ENCODE measurements around the gene AZIN2. TPM values are rescaled to one million over a fixed set of nuclear protein-coding genes. Genes with fewer than 3 reads are reported as not detected.

The AZIN2 gene
- total RNA-seq, 1 experiment from 2014 or later, result 0.39 TPM

- no peak overlapping the region for H3K14ac ChIP-seq (ENCODE audit: insufficient read depth, low read length)
- no peak overlapping the region for H3K4me3 Mint-ChIP-seq
- no peaks in the 10 kb centered on the region for H3K79me2 ChIP-seq (ENCODE audit: insufficient read depth, low read length)
- H2BK20ac ChIP-seq (ENCODE audit: low read depth, low read length, poor library complexity, severe bottlenecking), result no peak overlapping the region
- H3K27ac ChIP-seq (ENCODE audit: insufficient read length, low read depth, low read length), result no peak overlapping the region
- no peaks in the 10 kb centered on the region for H3K9me3 ChIP-seq (ENCODE audit: control insufficient read depth, low read depth, low read length)
- no peaks in the 10 kb centered on the region for H3K23me2 ChIP-seq (ENCODE audit: insufficient read length, low read depth, low read length, poor library complexity, severe bottlenecking)
- peaks cover 10% of the 10 kb centered on the region; the same call in 1 of the 2 replicates for H3K27me3 Mint-ChIP-seq (ENCODE audit: low read depth)
- H3K27me3 ChIP-seq (ENCODE audit: insufficient read depth, low read length), result no peaks in the 10 kb centered on the region
- no peak overlapping the region for H2AK5ac ChIP-seq (ENCODE audit: insufficient read length, low read length)
- H3K23ac ChIP-seq (ENCODE audit: insufficient read length, low read depth, low read length), result no peak overlapping the region
- H3K79me1 ChIP-seq (ENCODE audit: insufficient read depth, low read depth, low read length, poor library complexity, severe bottlenecking), result no peaks in the 10 kb centered on the region
- peaks cover 6 to 14% of the 10 kb centered on the region in 2 experiments; a peak in 3 of 4 replicates for H3K4me1 Mint-ChIP-seq
- H4K8ac ChIP-seq (replicated peaks; ENCODE audit: insufficient read length, low read depth, low read length), result no peak overlapping the region
- no peaks in the 10 kb centered on the region for H3K36me3 Mint-ChIP-seq (ENCODE audit: insufficient read depth in 1 of 3, low read depth in 3 of 3)
- no peak overlapping the region for H3K4ac ChIP-seq (ENCODE audit: low read depth, low read length)
- H3K56ac ChIP-seq (ENCODE audit: insufficient read length, low read depth, low read length), result no peak overlapping the region
- H3K9ac ChIP-seq (ENCODE audit: extremely low read depth, insufficient read length, low read length), result no peak overlapping the region
- no peak for TF ChIP-seq CTCF (conservative IDR thresholded peaks at IDR 0.05)
- no peak overlapping the region for H4K91ac ChIP-seq (ENCODE audit: insufficient read length, low read depth, low read length)
- no peaks in the 10 kb centered on the region; a peak in 1 of 5 replicates for H3K9me3 Mint-ChIP-seq
- H4K20me1 ChIP-seq (ENCODE audit: control insufficient read depth, insufficient read depth, insufficient read length), result peaks cover 2% of the 10 kb centered on the region
- no peak overlapping the region for H2AFZ ChIP-seq (ENCODE audit: low read length)
- DNase-seq, result no peak
- no peaks in the 10 kb centered on the region for H3K4me1 ChIP-seq (ENCODE audit: insufficient read depth, low read length)
- H2BK15ac ChIP-seq (ENCODE audit: low read depth, low read length), result no peak overlapping the region
- no peak overlapping the region for H2BK12ac ChIP-seq (ENCODE audit: insufficient read length, low read depth, low read length)
- no peak overlapping the region for H2BK120ac ChIP-seq (ENCODE audit: low read depth, low read length, poor library complexity, severe bottlenecking)
- H3K18ac ChIP-seq (ENCODE audit: insufficient read length, low read depth, low read length), result no peak overlapping the region
- H3T11ph ChIP-seq (ENCODE audit: low read length), result no peak overlapping the region
- no peak overlapping the region for H3K4me2 ChIP-seq (ENCODE audit: insufficient read depth, insufficient read length, low read length)
- H4K5ac ChIP-seq (ENCODE audit: insufficient read length, low read depth, low read length), result no peak overlapping the region
- no peak overlapping the region for H2BK5ac ChIP-seq (ENCODE audit: insufficient read length, low read length)
- H3K27ac Mint-ChIP-seq, result no peak overlapping the region
Observed at GRCh38 chr1:33098371-33098770, 17.4 kb downstream of the AZIN2 start.

Measured in H9 (cell line).